ENCODE measurements around the gene TAS2R40. TPM values are rescaled to one million over a fixed set of nuclear protein-coding genes. Genes with fewer than 3 reads are reported as not detected.

Gene TAS2R40
- polyA plus RNA-seq, 1 donor from 2014 or later = not detected

DNA sequence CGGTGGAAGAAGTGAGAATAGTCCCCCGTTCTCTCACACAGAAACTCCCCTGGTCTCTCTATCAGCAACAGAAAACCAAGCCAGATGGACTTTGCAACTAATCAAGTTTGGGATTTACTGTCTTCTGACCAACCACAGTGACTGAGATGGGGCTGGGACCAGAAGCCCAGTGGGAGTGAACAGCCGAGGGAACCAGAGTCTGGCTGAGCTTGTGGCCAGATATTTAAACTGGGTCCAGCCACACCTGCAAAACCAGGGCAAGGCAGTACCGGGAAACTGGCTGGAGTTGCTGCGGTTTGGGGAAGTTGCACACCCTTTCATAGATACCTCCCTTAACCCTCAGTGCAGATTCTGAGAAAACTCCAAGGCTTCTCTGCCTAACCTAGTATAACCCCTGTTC is 47.4 kb downstream of the TAS2R40 start:
- H4K20me1 ChIP-seq (ENCODE audit: insufficient read depth) = no peaks in the 10 kb centered on the region
- no peaks in the 10 kb centered on the region for H3K9me2 ChIP-seq (ENCODE audit: insufficient read depth, low read length)
- no peaks in the 10 kb centered on the region for H3F3A ChIP-seq (ENCODE audit: insufficient read depth, low read length, poor library complexity, severe bottlenecking)
- H3K9me3 ChIP-seq (ENCODE audit: low read length) = no peaks in the 10 kb centered on the region
- no peaks in the 10 kb centered on the region for H3K79me2 ChIP-seq (replicated peaks; ENCODE audit: insufficient read depth, low read length)
- no peaks in the 10 kb centered on the region for H3K36me3 ChIP-seq (ENCODE audit: insufficient read depth, low read length)
- TF ChIP-seq POLR2AphosphoS5 (IDR thresholded peaks at IDR 0.05) = no peak
- TF ChIP-seq MXI1 (conservative IDR thresholded peaks at IDR 0.05; ENCODE audit: poor library complexity, severe bottlenecking) = no peak
- TF ChIP-seq RAD21 (conservative IDR thresholded peaks at IDR 0.05) = no peak
- H2AFZ ChIP-seq (ENCODE audit: low read depth, low read length) = no peak overlapping the region
- no peak overlapping the region for H3K27ac ChIP-seq (ENCODE audit: low read length)
- no peak overlapping the region for H3K4me2 ChIP-seq (ENCODE audit: low read length)
- no peaks in the 10 kb centered on the region for H3K27me3 ChIP-seq (ENCODE audit: insufficient read depth, low read depth, low read length)
- H3K9ac ChIP-seq (ENCODE audit: low read length) = no peak overlapping the region
- H3K4me3 ChIP-seq (ENCODE audit: low read length) = no peak overlapping the region

DNA sequence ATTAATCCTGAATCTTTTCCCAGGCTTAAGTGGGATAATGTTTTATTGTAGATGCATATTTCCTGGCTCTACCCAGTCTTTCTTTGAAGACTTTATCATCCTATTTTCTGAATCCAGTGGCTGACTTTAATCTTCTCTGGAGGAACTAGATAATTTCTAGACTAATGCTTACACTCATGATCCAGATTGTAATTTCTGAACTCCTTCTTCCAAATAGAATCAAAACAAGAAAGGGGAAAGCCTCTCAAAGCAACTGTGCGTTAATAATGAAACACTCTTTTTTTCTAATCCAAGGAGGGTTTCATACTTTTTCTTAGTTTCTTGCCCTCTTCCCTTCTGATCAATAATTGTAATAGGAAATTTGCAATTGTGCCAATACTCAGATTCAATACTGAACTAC is 49.4 kb downstream of the TAS2R40 start:
- Histone ChIP-seq H3K9me3 (ENCODE audit: low read length) (no peaks in the 10 kb centered on the region), H2AFZ (ENCODE audit: low read depth, low read length) (no peak overlapping the region), H3K27me3 (ENCODE audit: insufficient read depth, low read depth, low read length) (no peaks in the 10 kb centered on the region), H3K9ac (ENCODE audit: low read length) (no peak overlapping the region), H3K36me3 (ENCODE audit: insufficient read depth, low read length) (no peaks in the 10 kb centered on the region), H3K4me2 (ENCODE audit: low read length) (no peak overlapping the region), H3K4me3 (ENCODE audit: low read length) (no peak overlapping the region), H3K9me2 (ENCODE audit: insufficient read depth, low read length) (no peaks in the 10 kb centered on the region), H3K27ac (ENCODE audit: low read length) (no peak overlapping the region), H4K20me1 (ENCODE audit: insufficient read depth) (no peaks in the 10 kb centered on the region), H3F3A (ENCODE audit: insufficient read depth, low read length, poor library complexity, severe bottlenecking) (no peaks in the 10 kb centered on the region), H3K79me2 (replicated peaks; ENCODE audit: insufficient read depth, low read length) (no peaks in the 10 kb centered on the region)
- TF ChIP-seq EZH2 (IDR thresholded peaks at IDR 0.05; ENCODE audit: borderline replicate concordance, insufficient read depth, low read length, poor library complexity, severe bottlenecking) = no peak
- no peak for TF ChIP-seq MXI1 (conservative IDR thresholded peaks at IDR 0.05; ENCODE audit: poor library complexity, severe bottlenecking)

Small RNA genes within 50 kb of the gene (small RNA-seq; reads per million reads assigned to genes)
- 0 reads per million in 3 experiments for gene AC073342.3

Other genes starting within 250 kb of the TAS2R40 start
- gene OR9A2, start 194.9 kb upstream of the TAS2R40 start, polyA plus RNA-seq = not detected in 2 replicates
- gene OR6V1, start 169.7 kb upstream of the TAS2R40 start, polyA plus RNA-seq = not detected in 2 replicates
- gene PIP, start 90.0 kb upstream of the TAS2R40 start, polyA plus RNA-seq = not detected in 2 replicates
- gene TAS2R39, start 38.6 kb upstream of the TAS2R40 start, polyA plus RNA-seq = not detected in 2 replicates
- 12.8 and 16.5 TPM in 2 replicates for gene GSTK1, start 41.4 kb downstream of the TAS2R40 start, polyA plus RNA-seq
- gene TMEM139, start 62.9 kb downstream of the TAS2R40 start, polyA plus RNA-seq = not detected in 2 replicates
- gene CASP2, start 66.3 kb downstream of the TAS2R40 start, polyA plus RNA-seq = 9.0 and 15.8 TPM in 2 replicates
- gene CLCN1, start 94.1 kb downstream of the TAS2R40 start, polyA plus RNA-seq = 0.20 TPM in 1 of 2 replicates, not detected in the other
- 45.9 and 58.5 TPM in 2 replicates for gene FAM131B, start 140.7 kb downstream of the TAS2R40 start, polyA plus RNA-seq
- gene ZYX, start 159.3 kb downstream of the TAS2R40 start, polyA plus RNA-seq = 10.0 and 15.8 TPM in 2 replicates
- gene EPHA1, start 186.8 kb downstream of the TAS2R40 start, polyA plus RNA-seq = not detected in 2 replicates
- gene TAS2R60, start 221.4 kb downstream of the TAS2R40 start, polyA plus RNA-seq = not detected in 2 replicates